GM19238 (cell line): Measurements from ENCODE around the gene DNA2.
A peak's percentile ranks its signal among the peaks of the same experiment; 100 is the strongest.
"Not testable (repeated sequence)": the region's sequence is repeated elsewhere in the genome, so short reads cannot be mapped to it uniquely, and the experiment has no call there.

Experiments used
- DNase-seq: peaks from one replicate; pipeline ENCODE4 v3.0.0; 2011; ENCODE audit warnings: low spot score; ENCODE audit not compliant: insufficient read length

DNA2 gene, protein sequence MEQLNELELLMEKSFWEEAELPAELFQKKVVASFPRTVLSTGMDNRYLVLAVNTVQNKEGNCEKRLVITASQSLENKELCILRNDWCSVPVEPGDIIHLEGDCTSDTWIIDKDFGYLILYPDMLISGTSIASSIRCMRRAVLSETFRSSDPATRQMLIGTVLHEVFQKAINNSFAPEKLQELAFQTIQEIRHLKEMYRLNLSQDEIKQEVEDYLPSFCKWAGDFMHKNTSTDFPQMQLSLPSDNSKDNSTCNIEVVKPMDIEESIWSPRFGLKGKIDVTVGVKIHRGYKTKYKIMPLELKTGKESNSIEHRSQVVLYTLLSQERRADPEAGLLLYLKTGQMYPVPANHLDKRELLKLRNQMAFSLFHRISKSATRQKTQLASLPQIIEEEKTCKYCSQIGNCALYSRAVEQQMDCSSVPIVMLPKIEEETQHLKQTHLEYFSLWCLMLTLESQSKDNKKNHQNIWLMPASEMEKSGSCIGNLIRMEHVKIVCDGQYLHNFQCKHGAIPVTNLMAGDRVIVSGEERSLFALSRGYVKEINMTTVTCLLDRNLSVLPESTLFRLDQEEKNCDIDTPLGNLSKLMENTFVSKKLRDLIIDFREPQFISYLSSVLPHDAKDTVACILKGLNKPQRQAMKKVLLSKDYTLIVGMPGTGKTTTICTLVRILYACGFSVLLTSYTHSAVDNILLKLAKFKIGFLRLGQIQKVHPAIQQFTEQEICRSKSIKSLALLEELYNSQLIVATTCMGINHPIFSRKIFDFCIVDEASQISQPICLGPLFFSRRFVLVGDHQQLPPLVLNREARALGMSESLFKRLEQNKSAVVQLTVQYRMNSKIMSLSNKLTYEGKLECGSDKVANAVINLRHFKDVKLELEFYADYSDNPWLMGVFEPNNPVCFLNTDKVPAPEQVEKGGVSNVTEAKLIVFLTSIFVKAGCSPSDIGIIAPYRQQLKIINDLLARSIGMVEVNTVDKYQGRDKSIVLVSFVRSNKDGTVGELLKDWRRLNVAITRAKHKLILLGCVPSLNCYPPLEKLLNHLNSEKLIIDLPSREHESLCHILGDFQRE

DNA sequence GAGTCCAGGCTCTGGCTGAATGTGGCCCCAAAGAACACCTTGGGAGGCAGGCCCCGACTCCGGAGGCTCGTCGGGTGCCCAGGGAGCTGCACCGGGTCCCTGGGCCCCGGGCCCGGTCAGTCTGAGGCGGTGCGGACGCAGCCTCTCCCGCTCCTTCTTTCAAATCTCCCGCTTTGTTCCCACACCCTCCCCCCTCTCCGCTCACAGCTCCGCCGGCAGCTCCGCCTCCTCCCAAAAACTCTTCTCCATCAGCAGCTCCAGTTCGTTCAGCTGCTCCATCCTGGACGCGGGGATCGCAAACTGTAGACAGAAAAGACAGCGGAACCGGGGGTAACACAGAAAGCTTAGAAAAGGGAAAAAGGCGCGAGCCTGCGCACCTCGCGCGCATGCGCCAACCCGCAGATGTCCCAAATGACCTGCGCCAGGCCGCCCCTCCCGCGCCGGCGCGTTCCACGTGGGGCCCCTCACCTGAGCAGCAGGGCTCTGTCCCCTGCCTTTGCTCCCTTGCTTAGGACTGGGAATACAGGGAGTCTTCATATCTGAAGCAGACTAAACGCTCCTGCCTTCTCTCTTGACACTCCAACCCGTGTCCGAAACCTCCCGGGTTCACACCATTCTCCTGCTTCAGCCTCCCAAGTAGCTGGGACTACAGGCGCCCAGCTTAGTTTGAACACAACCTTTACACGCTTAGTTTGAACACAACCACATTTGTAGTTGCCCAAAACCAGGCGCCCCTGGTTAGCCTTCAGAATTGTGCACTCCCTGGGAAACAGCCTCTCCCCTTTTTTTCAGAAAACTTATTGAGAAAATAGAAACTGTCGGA, at the start of gene DNA2:
DNA2 (minus strand) TSS at position 388 of the 823 bp plus-strand sequence; CDS start at position 279, 109 bp downstream.
- peak; percentile 88 for DNase-seq

DNA sequence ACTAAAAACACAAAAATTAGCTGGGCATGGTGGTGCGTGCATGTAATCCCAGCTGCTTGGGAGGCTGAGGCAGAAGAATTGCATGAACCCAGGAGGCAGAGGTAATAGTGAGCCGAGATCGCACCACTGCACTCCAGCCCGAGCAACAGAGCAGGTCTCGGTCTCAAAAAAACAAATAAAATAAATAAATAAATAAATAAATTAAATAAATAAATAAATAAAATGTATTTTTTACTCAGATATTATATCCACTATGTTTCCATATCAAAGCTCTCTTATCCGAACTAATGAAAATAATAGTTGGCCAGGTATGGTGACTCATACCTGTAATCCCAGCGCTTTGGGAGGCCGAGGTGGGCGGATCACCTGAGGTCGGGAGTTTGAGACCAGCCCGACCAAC, 46.8 kb upstream of the DNA2 start:
- not testable (repeated sequence) for DNase-seq

DNA sequence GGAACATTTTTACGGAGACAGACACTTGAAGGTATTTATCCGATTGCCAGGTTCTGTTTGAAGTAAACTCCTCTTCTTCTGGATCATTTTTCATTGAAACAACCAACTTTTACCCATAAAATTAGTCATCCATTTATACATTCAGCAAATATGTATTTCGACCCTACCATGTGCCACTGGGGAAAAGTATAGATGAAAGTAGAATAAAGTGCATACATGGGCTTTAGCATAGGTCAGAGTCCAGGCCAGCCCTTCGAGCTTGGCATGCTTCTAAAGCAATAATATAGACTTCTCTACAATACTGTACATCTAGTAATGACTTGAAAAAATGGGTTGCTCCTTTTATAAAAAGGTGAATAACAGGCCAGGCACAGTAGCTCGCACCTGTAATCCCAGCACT, 45.4 kb upstream of the DNA2 start:
- DNase-seq = no peak

DNA sequence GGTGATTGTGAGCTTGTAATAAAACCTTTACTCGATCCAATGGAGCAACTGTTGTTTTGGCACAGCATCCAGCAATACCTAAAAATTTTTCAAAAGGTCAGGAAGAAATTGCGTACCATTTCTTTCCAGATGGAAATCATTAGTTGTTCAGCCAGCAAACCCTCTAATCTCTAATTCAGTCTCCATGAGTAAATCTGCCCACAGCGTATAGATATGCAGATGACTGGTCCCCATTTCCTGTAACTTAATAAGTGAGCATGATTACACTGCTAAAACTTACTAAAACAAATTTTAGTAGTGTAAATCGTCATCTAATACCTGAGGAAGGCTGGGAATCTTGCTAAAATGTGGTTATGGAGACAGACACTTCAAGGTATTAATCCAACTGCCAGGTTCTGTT, 45.0 kb upstream of the DNA2 start:
- no peak for DNase-seq

DNA sequence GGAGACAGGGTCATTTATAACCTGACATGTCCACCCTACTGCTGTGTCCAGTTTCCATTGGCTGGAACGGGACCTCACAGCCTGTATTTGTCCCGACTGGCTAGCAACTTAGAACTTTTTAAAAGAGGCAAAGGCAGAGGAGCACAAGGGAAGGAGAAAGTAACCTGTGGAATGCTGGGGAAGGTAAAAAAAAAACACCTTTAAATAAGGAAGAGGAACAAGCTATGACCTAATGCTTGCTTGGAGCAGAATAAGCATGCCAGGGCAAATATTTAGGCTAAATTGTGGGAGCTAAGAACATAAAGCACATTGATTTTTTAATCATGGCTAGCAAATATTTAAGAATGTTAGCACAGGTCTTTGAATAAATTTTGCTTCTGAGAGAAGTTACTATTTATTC, 44.4 kb upstream of the DNA2 start:
- not testable (repeated sequence) for DNase-seq

DNA sequence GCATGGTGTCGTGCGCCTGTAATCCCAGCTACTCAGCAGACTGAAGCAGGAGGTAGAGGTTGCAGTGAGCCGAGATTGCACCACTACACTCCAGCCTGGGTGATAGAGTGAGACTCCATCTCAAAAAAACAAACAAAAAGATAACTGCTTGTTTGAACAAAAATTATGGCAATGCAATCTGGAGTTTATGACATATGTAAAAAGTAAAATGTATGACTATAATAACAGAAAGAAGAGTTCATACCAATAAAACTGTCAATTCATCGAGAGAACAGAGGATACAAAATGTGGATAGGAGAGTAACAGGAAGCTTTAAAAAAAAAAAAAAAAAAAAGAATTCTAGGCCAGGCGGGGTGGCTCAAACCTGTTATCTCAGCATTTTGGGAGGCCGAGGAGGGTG, 36.3 kb upstream of the DNA2 start:
- DNase-seq = no peak

DNA sequence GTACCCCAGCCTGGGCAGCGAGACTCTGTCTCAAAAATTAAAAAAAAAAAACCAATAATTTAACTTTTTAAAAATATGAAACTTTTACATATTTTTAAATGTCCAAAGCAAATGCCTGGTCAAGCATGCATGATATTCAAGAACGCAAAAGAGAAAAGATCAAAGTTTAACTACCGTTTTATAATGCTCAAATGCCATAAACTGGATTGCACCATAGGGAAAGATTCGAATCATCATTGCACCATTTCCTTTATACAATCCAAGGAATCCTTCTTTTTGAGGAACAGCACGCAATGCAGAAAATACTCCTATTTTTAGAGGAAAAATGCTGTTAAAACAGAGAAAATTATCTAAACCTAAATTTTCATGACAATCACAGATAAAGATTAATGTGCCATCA, 34.6 kb upstream of the DNA2 start:
- DNase-seq = no peak

DNA sequence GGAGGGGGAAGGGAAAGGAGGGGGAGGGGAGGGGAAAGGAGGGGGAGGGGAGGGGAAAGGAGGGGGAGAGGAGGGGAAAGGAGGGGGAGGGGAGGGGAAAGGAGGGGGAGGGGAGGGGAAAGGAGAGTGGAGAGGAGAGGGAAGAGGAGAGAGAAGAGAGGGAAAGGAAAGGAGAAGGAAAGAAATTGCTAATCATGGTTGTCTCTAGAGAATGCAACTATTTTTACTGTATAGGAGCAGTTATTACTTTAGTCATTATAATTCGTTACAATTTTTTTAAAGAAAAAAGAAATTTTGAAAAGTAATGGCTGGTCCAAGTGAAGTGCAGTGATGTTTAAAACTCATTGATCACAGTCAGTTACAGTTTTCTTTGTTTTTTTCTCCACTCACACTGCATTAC, 31.1 kb upstream of the DNA2 start:
- no peak for DNase-seq

DNA sequence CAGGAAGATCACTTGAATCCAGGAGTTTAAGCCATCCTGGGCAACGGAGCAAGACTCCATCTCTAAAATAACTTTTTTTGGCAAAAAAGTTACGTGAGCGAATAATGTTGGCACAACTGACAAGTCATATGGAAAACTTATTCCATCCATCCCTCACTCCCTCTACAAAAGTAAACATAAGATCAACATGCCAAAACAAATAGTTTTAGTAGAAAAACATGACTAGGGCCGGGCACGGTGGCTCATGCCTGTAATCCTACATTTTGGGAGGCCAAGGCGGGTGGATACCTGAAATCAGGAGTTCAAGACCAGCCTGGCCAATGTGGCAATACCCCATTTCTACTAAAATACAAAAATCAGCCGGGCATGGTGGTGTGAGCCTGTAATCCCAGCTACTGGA, 29.9 kb upstream of the DNA2 start:
- DNase-seq = no peak

DNA sequence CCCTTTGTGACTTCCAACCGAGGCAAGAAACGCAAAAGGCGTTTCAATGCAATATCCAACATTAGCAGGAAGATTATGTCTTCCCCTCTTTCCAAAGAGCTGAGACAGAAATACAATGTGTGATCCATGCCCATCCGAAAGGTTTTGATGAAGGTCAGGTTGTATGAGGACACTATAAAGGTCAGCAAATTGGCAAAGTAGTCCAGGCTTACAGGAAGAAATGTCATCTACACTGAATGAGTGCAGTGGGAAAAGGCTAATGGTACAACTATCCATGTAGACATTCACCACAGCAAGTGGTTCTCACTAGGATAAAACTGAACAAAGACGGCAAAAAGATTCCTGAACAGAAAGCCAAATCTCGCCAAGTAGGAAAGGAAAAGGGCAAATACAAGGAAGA, 27.8 kb upstream of the DNA2 start:
- DNase-seq = no peak

DNA sequence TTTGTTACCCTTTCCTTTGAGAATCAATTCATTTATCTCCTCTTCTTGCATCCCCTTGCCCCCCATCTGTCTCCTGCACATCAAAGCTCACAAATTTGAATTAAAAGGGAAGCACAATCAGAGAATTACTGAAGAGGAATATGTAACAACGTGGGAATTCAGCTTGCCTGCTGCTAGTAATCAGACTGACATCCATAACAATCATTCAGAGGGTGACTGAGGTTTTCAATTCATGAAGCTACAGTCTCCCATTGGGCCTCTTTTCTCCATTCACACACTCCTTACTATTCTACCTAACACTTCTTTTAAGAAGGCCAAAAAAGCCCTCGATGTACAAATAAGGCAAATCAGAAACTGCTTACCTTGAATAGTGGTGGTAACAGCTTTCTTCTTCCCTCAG, 24.3 kb upstream of the DNA2 start:
- no peak for DNase-seq

DNA sequence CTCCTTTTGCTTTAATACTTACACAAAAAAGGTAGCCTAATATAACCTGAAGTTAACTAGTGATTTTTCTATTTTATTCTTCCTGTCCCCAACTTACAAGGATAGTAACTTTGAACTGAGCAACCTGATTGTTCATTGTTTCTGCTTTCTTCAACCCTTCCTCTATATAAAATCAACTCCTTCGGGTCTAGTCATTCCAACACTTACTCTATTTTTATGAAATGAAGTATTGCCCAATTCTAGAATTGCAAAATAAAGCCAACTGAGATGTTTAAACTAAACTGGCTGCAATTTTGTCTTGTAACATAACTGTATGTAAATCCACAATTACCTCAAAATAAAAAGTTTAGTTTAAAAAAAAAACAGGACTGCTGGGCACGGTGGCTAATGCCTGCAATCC, 20.3 kb upstream of the DNA2 start:
- no peak for DNase-seq

DNA sequence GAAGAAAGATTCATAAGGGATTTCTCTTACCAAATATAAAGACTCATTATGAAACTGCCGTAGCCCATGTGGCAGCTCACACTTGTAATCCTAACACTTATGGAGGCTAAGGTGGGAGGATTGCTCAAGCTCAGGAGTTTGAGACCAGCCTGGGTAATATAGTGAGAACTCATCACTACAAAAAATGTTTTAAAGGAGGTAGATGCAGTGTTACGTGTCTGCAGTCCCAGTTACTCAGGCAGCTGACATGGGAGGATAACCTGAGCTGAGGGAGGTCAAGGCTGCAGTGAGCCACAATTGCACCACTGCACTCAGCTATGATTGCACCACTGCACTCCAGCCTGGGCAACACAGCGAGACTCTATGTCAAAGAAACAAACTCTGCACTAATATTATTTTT, 18.1 kb upstream of the DNA2 start:
- no peak for DNase-seq

DNA sequence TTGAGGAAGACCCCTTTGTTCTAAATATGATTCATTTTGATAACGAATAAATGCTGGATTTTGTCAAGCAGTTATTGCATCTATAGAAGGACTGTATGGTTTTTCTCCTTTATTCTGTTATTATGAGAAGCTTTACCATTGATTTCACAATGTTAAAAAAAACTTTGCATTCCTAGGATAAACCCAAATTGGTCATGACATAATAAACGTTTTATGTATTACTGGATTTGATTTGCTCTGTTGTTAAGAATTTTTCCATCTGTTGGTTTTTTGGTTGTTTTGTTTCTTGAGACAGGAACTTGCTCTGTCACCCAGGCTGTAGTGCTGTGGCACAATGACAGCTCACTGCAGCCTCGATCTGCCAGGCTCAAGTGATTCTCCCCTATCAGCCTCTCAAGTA, 2.2 kb upstream of the DNA2 start:
- no peak for DNase-seq

DNA sequence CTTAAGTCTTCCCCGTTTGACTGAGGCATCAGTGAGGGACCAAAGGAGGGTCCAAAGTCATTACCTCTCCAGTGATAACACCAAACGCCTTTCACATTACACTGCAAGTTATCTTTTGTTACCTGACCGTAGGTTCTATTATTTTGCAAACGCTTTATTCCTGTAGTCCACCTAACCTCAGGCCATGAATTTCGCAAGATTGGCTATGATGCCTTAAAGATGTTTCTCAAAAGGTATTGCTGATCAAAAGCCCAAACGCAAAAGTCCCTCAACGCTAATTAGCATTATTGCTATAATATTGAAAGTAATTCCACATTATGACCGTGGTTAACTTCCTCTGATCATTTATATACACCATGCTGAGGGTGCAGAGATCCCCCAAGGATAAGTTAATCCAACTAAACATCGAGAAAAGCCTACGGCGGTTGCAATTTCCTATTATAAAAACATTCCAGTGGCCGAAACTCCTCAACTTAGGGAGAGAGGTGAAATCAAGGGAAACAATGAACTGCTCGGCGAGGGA, 649 bp downstream of the DNA2 start:
- DNase-seq = no peak

DNA sequence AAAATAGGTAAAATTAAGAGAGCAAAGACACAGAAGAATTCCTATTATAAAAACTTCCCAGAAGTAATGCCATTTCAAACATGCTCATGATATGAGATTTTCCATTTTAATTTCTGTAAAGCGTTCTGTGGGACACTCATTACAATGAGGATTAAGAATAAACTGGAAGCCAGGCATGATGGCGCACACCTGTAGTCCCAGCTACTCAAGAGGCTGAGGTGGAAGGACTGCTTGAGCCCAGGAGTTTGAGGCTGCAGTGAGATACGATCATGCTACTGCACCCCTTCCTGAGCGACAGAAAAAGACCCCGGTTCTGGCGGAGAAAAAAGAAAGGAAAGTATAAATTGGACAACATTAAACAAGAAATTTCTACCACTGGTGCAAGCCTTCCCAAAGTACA, 1.5 kb downstream of the DNA2 start:
- no peak for DNase-seq

DNA sequence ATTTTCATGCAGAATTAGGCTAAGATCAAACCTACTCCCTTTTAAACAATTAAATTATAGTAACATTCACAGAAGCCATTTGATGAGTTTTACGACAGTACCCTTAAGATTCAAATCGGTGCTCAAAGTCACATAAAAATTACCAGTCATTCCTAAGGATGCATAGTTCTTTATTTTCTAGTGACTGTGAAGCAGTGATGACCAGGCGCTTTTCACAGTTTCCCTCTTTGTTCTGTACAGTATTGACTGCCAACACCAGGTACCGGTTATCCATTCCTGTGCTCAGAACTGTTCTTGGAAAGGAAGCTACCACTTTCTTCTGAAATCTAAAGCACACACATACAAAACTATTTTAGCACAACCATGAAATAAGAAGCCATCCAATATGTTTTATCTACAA, 1.9 kb downstream of the DNA2 start:
- DNase-seq = no peak

DNA sequence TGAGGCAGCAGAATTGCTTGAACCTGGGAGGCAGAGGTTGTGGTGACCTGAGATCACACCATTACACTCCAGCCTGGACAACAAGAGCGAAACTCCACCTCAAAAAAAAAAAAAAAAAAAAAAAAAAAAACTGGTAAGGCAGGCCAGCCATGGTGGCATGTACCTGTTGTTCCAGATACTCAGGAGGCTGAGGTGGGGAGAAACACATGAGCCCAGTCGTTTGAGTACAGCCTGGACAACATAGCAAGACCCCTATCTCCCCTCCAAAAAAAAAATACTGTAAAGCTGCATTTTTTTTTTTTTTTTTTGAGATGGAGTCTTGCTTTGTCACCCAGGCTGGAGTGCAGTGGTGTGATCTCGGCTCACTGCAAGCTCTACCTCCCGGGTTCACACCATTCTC, 7.0 kb downstream of the DNA2 start:
- not testable (repeated sequence) for DNase-seq

DNA sequence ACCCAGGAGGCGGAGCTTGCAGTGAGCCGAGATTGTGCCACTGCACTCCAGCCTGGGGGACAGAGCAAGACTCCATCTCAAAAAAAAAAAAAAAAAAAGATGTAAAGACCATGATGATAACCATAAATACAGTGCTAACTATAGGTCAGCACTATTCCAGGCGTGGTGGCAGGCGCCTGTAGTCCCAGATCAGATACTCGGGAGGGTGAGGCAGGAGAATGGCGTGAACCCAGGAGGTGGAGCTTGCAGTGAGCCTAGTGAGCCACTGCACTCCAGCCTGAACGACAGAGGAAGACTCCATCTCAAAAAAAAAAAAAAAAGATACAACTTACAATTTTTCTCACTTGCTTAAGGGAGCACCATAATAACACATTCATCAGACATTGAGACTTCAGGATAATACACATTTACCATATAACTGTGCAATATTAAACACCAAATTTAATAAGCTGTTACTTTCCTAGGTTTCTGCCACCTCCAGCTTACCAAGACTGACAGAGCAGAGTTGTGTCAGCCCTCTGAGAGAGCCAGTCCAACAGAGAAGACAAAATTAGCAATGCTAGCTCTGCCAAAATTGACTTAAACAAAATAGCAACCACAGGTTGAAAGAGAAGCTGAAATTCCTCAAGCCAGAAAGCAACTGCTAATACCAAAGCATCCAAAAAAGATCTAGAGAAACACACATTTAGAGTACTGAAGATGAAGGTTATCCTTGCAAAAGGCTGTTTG, 8.2 kb downstream of the DNA2 start:
- DNase-seq = no peak

DNA sequence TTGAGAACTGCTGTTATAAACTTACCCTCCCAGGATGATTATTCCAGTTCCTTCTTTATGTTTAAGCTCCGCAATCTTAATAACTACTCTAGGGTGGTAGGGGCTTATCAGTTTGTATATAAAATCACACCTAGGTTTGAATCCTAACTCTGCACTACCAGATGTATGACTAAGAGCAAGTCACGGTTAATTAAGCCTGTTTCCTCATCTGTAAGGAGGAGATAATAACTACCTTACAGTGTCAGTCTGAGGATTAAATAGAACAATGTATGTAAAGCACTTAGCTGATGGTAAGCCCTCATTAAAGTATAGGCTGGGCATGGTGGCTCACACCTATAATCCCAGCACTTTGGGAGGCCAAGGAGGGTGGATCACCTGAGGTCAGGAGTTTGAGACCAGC, 9.2 kb downstream of the DNA2 start:
- no peak for DNase-seq
